B cell (primary cell): ENCODE results near the gene TTLL8. TPM values are rescaled to one million over a fixed set of nuclear protein-coding genes. Genes with fewer than 3 reads are reported as not detected.

Experiments
- ATAC-seq: fragments of 200-7000 bp; cut with Tn5 transposase; one replicate; pipeline ENCODE4 v1.10.0; 2021; ENCODE audit warnings: low read depth, mild to moderate bottlenecking, moderate number of reproducible peaks, moderate library complexity
- CTCF ChIA-PET: fragments of 350-600 bp; sonication (Branson Sonifier 250); formaldehyde crosslinking; loops from one replicate; lab custom pipeline; 2021; ENCODE audit warnings: antibody characterized with exemption, inconsistent platforms; lab: Charles Lee
- POLR2A ChIA-PET: fragments of 350-600 bp; sonication (Branson Sonifier 250); formaldehyde crosslinking; loops from one replicate; lab custom pipeline; 2021; ENCODE audit warnings: antibody characterized with exemption; lab: Charles Lee
- DNase-seq: peaks from one replicate; pipeline ENCODE4 v3.0.0; 2013
- H2AFZ ChIP-seq: 2 replicates; pipeline ENCODE4 v1.6.1; 2012; ENCODE audit warnings: mild to moderate bottlenecking, low read depth, low read length; ENCODE audit not compliant: insufficient read depth, poor library complexity, severe bottlenecking
- H3K27ac ChIP-seq, 2 donors: 1 replicate in 1 of 2; 2 replicates in 1 of 2; pipeline ENCODE4 v1.5.1; 2012 to 2013; ENCODE audit warnings: low read length in 2 of 2, mild to moderate bottlenecking in 2 of 2, moderate library complexity in 1 of 2
- H3K27me3 ChIP-seq, 4 experiments: fragments of 200-600 bp in 1 of 4; sonication (generic) in 1 of 4; replicated peaks in 1 of 4; 1 replicate in 2 of 4; 2 replicates in 2 of 4; pipeline versions ENCODE4 v1.6.1 to v1.7.0; 2013 to 2016; ENCODE audit warnings: low read length in 3 of 4, mild to moderate bottlenecking in 2 of 4, mixed read lengths in 1 of 4, moderate library complexity in 1 of 4; ENCODE audit not compliant: insufficient read depth in 4 of 4, control insufficient read depth in 3 of 4; ENCODE audit errors: control extremely low read depth in 1 of 4
- H3K36me3 ChIP-seq, 2 experiments: replicated peaks in 1 of 2; 1 replicate in 1 of 2; 2 replicates in 1 of 2; pipeline versions ENCODE4 v1.6.1 to v1.7.1; 2013; ENCODE audit warnings: low read length in 1 of 2; ENCODE audit not compliant: insufficient read depth in 2 of 2, control insufficient read depth in 1 of 2; ENCODE audit errors: control extremely low read depth in 1 of 2, extremely low read depth in 1 of 2
- H3K4me1 ChIP-seq, 2 donors: fragments of 200-600 bp in 1 of 2; sonication (generic) in 1 of 2; 1 replicate in 1 of 2; 2 replicates in 1 of 2; pipeline versions ENCODE4 v1.5.1 to v1.6.1; 2013 to 2017; ENCODE audit warnings: low read length in 2 of 2; ENCODE audit not compliant: control insufficient read depth in 2 of 2, insufficient read depth in 2 of 2
- H3K4me2 ChIP-seq: replicated peaks from 2 replicates; pipeline ENCODE3; 2012; ENCODE audit warnings: mild to moderate bottlenecking, low read depth, low read length; ENCODE audit not compliant: poor library complexity, severe bottlenecking
- H3K4me3 ChIP-seq, 5 experiments: fragments of 200-600 bp in 1 of 5; sonication (generic) in 1 of 5; 1 replicate in 3 of 5; 2 replicates in 2 of 5; pipeline versions ENCODE4 v1.5.1 to v1.7.0; 2011 to 2016; ENCODE audit warnings: low read length in 4 of 5, mild to moderate bottlenecking in 4 of 5, low read depth in 2 of 5, control low read depth in 1 of 5, moderate library complexity in 1 of 5; ENCODE audit not compliant: insufficient read depth in 1 of 5; ENCODE audit errors: control extremely low read depth in 1 of 5, extremely low read depth in 1 of 5
- H3K79me2 ChIP-seq: fragments of 200-600 bp; sonication (generic); one replicate; pipeline ENCODE4 v1.6.0; 2016; ENCODE audit warnings: low read length; ENCODE audit not compliant: control insufficient read depth, insufficient read depth
- H3K9ac ChIP-seq: fragments of 200-600 bp; sonication (generic); 2 replicates; pipeline ENCODE4 v1.6.1; 2017; ENCODE audit warnings: mild to moderate bottlenecking, low read length, moderate library complexity
- H3K9me3 ChIP-seq, 3 donors: one replicate each; pipeline versions ENCODE4 v1.6.1 to v1.7.1; 2013; ENCODE audit warnings: low read length in 2 of 3; ENCODE audit not compliant: control insufficient read depth in 2 of 3, insufficient read depth in 1 of 3; ENCODE audit errors: control extremely low read depth in 1 of 3
- H4K20me1 ChIP-seq: 2 replicates; pipeline ENCODE4 v1.6.0; 2012; ENCODE audit warnings: mild to moderate bottlenecking, low read length; ENCODE audit not compliant: insufficient read depth, control insufficient read depth, poor library complexity, severe bottlenecking
- H3K27ac Mint-ChIP-seq: one replicate; pipeline ENCODE4 v1.8.0; 2021; ENCODE audit warnings: mixed read lengths
- H3K27me3 Mint-ChIP-seq: one replicate; pipeline ENCODE4 v1.8.0; 2021; ENCODE audit warnings: mixed read lengths
- H3K4me1 Mint-ChIP-seq: one replicate; pipeline ENCODE4 v1.8.0; 2021; ENCODE audit warnings: mixed read lengths
- H3K4me3 Mint-ChIP-seq: one replicate; pipeline ENCODE4 v1.8.0; 2021; ENCODE audit warnings: mixed read lengths
- H3K9me3 Mint-ChIP-seq: one replicate; pipeline ENCODE4 v1.8.0; 2022; ENCODE audit warnings: mixed read lengths; ENCODE audit not compliant: insufficient read depth
- WGBS: methylation state at CpG from one replicate; pipeline ENCODE4 v1.1.5; 2013; ENCODE audit warnings: missing lambda C conversion rate; ENCODE audit not compliant: insufficient coverage; 5-methylcytosine and 5-hydroxymethylcytosine counted together
- intact Hi-C: fragments of 100-400 bp; cut with micrococcal nuclease; formaldehyde crosslinking; loops from one replicate; pipeline ENCODE4 v1.10.0; 2022
- polyA plus RNA-seq: library from polyadenylated mRNA; depleted of rRNA; stranded (reverse); fragments of >200 nt; gene quantifications from 2 replicates; pipeline ENCODE4 v1.2.3, GENCODE V29; 2012
- total RNA-seq, 2 donors: library from RNA; stranded (reverse); fragments of 120-200 nt in 1 of 2; gene quantifications; 1 replicate in 1 of 2; 2 replicates in 1 of 2; pipeline versions ENCODE4 v1.2.3 to v1.2.4, GENCODE V29; 2013 to 2022
- TF ChIP-seq, protein P1 (sequence below): fragments of 200-600 bp; IDR thresholded peaks from one replicate; pipeline ENCODE4 v1.8.0; 2022; ENCODE audit warnings: antibody characterized with exemption, mild to moderate bottlenecking

Gene TTLL8
- total and polyA plus RNA-seq, 2 donors (not counting 1 experiment from before 2014, with no cell fraction given), result not detected

DNA sequence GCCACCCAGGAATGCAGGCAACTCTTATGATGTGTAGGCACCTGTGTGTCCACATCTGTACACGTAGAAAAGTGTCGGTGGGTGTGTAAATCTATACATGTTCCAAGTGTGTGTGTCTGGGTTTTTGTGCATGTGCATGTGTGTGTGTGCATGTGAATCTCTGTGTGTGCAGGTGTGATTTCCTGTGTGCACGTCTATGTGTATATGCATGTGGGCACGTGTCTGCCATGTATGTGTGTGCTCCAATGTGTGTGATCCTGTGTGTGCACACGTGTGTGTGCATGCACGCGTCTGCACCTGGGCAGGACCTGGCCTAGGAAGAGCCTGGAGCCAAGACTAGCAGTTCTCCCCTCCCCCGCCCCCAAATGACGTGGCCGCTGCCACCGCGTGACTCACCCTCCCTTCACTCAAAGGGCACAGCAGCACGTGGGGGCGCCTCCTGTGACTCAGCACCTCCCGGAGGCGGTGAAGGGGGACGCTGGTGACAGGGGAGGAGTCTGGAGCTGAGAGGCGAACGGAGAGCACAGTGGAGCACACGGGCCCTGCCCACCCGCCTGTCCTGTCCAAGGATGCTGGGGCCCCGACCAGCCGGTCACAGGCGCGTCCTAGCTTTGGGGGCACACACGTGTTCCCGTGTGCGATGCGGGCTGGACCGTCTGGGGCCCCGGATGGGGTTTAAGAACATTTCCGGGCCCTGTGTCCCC lies 87.4 kb downstream of the TTLL8 start:
- Histone ChIP-seq H3K79me2 (peaks cover 6% of the 10 kb centered on the region), H3K9ac (peak overlapping the region; percentile 69), H3K36me3 (peaks cover 0 to 3% of the 10 kb centered on the region in 2 experiments), H3K27me3 (no peaks in the 10 kb centered on the region), H3K9me3 (no peaks in the 10 kb centered on the region), H2AFZ (peak overlapping the region; percentile 66), H3K27ac (peak overlapping the region in 1 of 2 donors; percentile 40), H3K4me2 (peak overlapping the region; percentile 98), H4K20me1 (peaks cover 32% of the 10 kb centered on the region), H3K4me3 (peak overlapping the region in 4 of 5 experiments; percentile 41 to 65 (median 55)), H3K4me1 (peaks cover 43 to 56% of the 10 kb centered on the region in 2 donors)
- H3K27me3 Mint-ChIP-seq, result no peaks in the 10 kb centered on the region
- H3K27ac Mint-ChIP-seq, result peak overlapping the region; percentile 96
- H3K9me3 Mint-ChIP-seq, result no peaks in the 10 kb centered on the region
- TF ChIP-seq, protein P1, sequence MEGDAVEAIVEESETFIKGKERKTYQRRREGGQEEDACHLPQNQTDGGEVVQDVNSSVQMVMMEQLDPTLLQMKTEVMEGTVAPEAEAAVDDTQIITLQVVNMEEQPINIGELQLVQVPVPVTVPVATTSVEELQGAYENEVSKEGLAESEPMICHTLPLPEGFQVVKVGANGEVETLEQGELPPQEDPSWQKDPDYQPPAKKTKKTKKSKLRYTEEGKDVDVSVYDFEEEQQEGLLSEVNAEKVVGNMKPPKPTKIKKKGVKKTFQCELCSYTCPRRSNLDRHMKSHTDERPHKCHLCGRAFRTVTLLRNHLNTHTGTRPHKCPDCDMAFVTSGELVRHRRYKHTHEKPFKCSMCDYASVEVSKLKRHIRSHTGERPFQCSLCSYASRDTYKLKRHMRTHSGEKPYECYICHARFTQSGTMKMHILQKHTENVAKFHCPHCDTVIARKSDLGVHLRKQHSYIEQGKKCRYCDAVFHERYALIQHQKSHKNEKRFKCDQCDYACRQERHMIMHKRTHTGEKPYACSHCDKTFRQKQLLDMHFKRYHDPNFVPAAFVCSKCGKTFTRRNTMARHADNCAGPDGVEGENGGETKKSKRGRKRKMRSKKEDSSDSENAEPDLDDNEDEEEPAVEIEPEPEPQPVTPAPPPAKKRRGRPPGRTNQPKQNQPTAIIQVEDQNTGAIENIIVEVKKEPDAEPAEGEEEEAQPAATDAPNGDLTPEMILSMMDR, result no peak
- peak overlapping the region; percentile 84 for H3K4me3 Mint-ChIP-seq
- peaks cover 40% of the 10 kb centered on the region for H3K4me1 Mint-ChIP-seq
- intact Hi-C loops, result loop anchor here (2.0 to 5.0 kb wide), 4 partner anchors 40 to 220 kb away; partner anchors contain the start of gene ZBED4
- WGBS, result 8% methylated on average over 25 of the region's 32 CpGs
- POLR2A ChIA-PET, result interaction anchor here (1.0 to 3.3 kb wide), 5 partner anchors 9 to 220 kb away, joined by 3 to 43 read pairs (median 22); partner anchors contain the start of gene PIM3
- DNase-seq (peak; percentile 95), ATAC-seq (peak; percentile 85)
- CTCF ChIA-PET, result interaction anchor here (0.9 to 2.5 kb wide), 6 partner anchors 8 to 60 kb away, joined by 3 to 14 read pairs (median 6); no protein-coding TSS in a partner anchor
